Naive thymus-derived CD4-positive, alpha-beta T cell (primary cell): ENCODE data around the gene TRIO. TPM values are rescaled to one million over a fixed set of nuclear protein-coding genes. Genes with fewer than 3 reads are reported as not detected.

ENCODE experiments used
- ATAC-seq: fragments of 150-1000 bp; cut with Tn5 transposase; 2 replicates; pipeline ENCODE4 v1.10.0; 2021; ENCODE audit warnings: mild to moderate bottlenecking, moderate library complexity
- CTCF ChIA-PET: fragments of 350-600 bp; sonication (Branson Sonifier 250); formaldehyde crosslinking; loops from one replicate; lab custom pipeline; 2021; ENCODE audit warnings: antibody characterized with exemption; lab: Charles Lee
- POLR2A ChIA-PET: fragments of 350-600 bp; sonication (Branson Sonifier 250); formaldehyde crosslinking; loops from one replicate; lab custom pipeline; 2021; ENCODE audit warnings: antibody characterized with exemption, inconsistent platforms; lab: Charles Lee
- DNase-seq, 9 donors: peaks; one replicate each; pipeline versions ENCODE4 v3.0.0 to v3.0.0-alpha.2; 2020 to 2022; ENCODE audit warnings: mixed read lengths in 1 of 9
- H3K27ac ChIP-seq: one replicate; pipeline ENCODE4 v1.7.0; 2013; ENCODE audit warnings: mild to moderate bottlenecking, low read depth, low read length, moderate library complexity
- H3K27me3 ChIP-seq, 2 donors: one replicate each; pipeline ENCODE4 v1.7.0; 2013; ENCODE audit warnings: low read length in 2 of 2, mild to moderate bottlenecking in 2 of 2, moderate library complexity in 2 of 2; ENCODE audit not compliant: control insufficient read depth in 2 of 2, insufficient read depth in 2 of 2
- H3K36me3 ChIP-seq, 3 experiments: 1 replicate in 2 of 3; 2 replicates in 1 of 3; pipeline ENCODE4 v1.7.0; 2013; ENCODE audit warnings: low read length in 3 of 3, mild to moderate bottlenecking in 3 of 3, moderate library complexity in 1 of 3; ENCODE audit not compliant: insufficient read depth in 3 of 3, control insufficient read depth in 2 of 3
- H3K4me1 ChIP-seq, 2 donors: one replicate each; pipeline ENCODE4 v1.7.0; 2013; ENCODE audit warnings: low read length in 2 of 2, mild to moderate bottlenecking in 2 of 2, moderate library complexity in 1 of 2; ENCODE audit not compliant: control insufficient read depth in 2 of 2, insufficient read depth in 2 of 2
- H3K4me3 ChIP-seq: 2 replicates; pipeline ENCODE4 v1.7.0; 2013; ENCODE audit warnings: mild to moderate bottlenecking, low read length
- H3K9me3 ChIP-seq, 3 experiments: 1 replicate in 2 of 3; 2 replicates in 1 of 3; pipeline ENCODE4 v1.7.0; 2013; ENCODE audit warnings: low read length in 3 of 3; ENCODE audit not compliant: control insufficient read depth in 2 of 3
- H3K27ac Mint-ChIP-seq, 9 donors: one replicate each; pipeline ENCODE4 v1.8.0; 2020 to 2022; ENCODE audit warnings: mixed read lengths in 9 of 9, mild to moderate bottlenecking in 8 of 9, moderate library complexity in 5 of 9, inconsistent platforms in 2 of 9
- H3K27me3 Mint-ChIP-seq, 5 donors: one replicate each; pipeline ENCODE4 v1.8.0; 2021 to 2022; ENCODE audit warnings: mixed read lengths in 5 of 5, mild to moderate bottlenecking in 1 of 5
- H3K36me3 Mint-ChIP-seq, 5 donors: one replicate each; pipeline ENCODE4 v1.8.0; 2020 to 2022; ENCODE audit warnings: mixed read lengths in 5 of 5, mild to moderate bottlenecking in 3 of 5, inconsistent platforms in 1 of 5
- H3K4me1 Mint-ChIP-seq, 7 donors: one replicate each; pipeline ENCODE4 v1.8.0; 2020 to 2022; ENCODE audit warnings: mixed read lengths in 7 of 7, mild to moderate bottlenecking in 3 of 7, inconsistent platforms in 1 of 7
- H3K4me3 Mint-ChIP-seq, 10 donors: one replicate each; pipeline ENCODE4 v1.8.0; 2020 to 2022; ENCODE audit warnings: mild to moderate bottlenecking in 10 of 10, mixed read lengths in 10 of 10, moderate library complexity in 6 of 10, inconsistent platforms in 2 of 10
- H3K9me3 Mint-ChIP-seq, 11 donors: one replicate each; pipeline ENCODE4 v1.8.0; 2020 to 2022; ENCODE audit warnings: mixed read lengths in 11 of 11, mild to moderate bottlenecking in 4 of 11, inconsistent platforms in 1 of 11, moderate library complexity in 1 of 11
- intact Hi-C, 2 donors: fragments of 100-400 bp; cut with micrococcal nuclease; formaldehyde crosslinking; loops; one replicate each; pipeline ENCODE4 v1.15.1; 2023
- polyA plus RNA-seq, 2 donors: library from polyadenylated mRNA; unstranded; fragments of 300-500 nt; fragmentation: Illumina TruSeq; gene quantifications; one replicate each; pipeline ENCODE4 v1.2.3, GENCODE V29; 2021
- total RNA-seq, 6 experiments: library from RNA in 5 of 6; stranded (reverse) in 5 of 6; gene quantifications; 1 replicate in 5 of 6; 2 replicates in 1 of 6; pipeline ENCODE4 v1.2.3 and lab custom pipeline; 2021 to 2026

TRIO gene
- total and polyA plus RNA-seq, 7 experiments from 2014 or later = 0.16 to 45.9 (median 5.7) TPM

DNA sequence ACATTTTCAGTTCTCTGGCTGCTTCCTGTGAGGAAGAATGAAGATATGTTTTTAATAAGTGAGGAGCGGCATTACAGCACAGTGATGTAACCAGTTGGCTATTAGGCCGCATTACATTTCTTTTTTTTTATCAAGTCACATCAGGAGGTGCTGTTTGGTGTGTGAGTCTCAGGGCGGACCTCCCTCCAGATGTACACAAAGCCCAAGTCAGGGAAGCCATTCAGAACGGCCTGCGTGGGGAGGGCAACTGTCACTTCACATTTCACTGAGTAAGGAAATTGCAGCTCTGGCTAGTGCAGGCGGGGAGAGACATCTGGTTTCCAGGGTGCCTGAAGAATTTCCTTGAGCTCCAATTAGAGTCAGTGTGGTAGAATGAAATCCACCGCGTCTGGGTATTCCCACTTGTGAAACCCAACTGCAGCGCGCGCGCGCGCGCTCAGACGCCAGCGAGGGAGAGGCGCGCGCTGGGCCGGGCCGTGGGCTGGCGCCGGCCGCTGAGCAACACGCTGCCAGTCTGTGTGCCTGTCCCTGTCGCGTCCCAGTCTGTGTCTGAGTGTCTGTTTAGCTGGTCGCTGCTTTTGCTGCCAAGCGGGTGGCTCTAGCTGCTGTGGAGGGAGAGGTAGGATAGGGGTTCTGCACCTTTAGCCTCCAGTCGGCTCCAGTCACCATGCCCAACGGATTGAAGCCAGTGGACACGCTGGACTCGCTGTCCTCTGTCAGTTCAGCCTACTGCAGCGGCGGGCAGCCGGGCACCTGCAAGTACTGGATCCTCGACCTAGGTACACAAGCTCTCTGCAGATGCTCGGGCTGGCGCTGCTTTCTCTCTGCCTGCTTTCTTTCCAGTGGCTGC is 297.7 kb downstream of the TRIO start:
- ATAC-seq (no peak), DNase-seq (no peak)
- Histone ChIP-seq H3K4me1 (no peaks in the 10 kb centered on the region), H3K36me3 (no peaks in the 10 kb centered on the region), H3K27me3 (no peaks in the 10 kb centered on the region), H3K4me3 (no peak overlapping the region), H3K9me3 (no peaks in the 10 kb centered on the region), H3K27ac (no peak overlapping the region)
- no peak overlapping the region for H3K4me3 Mint-ChIP-seq
- peaks cover 0 to 2% (median 0%) of the 10 kb centered on the region in 11 donors for H3K9me3 Mint-ChIP-seq
- peaks cover 0 to 13% (median 0%) of the 10 kb centered on the region in 5 donors for H3K27me3 Mint-ChIP-seq
- CTCF ChIA-PET = no interaction called here
- POLR2A ChIA-PET = no interaction called here
- H3K36me3 Mint-ChIP-seq = peaks cover 0 to 4% (median 0%) of the 10 kb centered on the region in 5 donors
- no peak overlapping the region for H3K27ac Mint-ChIP-seq
- intact Hi-C loops = no loop called here
- peaks cover 0 to 24% (median 9%) of the 10 kb centered on the region in 7 donors for H3K4me1 Mint-ChIP-seq

DNA sequence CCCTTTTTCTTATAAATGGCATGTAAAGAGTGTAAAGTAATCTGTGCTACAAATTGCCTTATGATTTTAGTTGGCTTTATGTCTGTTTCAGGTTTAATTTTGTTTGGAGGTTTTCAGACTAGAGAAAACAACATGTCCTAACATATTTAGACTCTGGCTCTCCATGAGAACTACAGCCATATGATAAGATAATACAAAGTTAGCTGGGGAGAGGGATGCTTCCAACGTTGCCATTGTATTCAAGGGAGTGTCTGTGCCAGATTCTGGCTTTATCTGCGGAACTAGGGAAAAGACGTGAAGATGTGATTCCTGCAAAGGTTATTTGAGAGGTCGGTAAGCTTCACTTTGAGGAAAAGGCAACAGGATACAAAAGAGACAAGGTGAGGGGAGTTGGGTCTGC is 298.5 kb downstream of the TRIO start:
- H3K36me3 ChIP-seq = no peaks in the 10 kb centered on the region
- no peak for DNase-seq
- POLR2A ChIA-PET = no interaction called here

DNA sequence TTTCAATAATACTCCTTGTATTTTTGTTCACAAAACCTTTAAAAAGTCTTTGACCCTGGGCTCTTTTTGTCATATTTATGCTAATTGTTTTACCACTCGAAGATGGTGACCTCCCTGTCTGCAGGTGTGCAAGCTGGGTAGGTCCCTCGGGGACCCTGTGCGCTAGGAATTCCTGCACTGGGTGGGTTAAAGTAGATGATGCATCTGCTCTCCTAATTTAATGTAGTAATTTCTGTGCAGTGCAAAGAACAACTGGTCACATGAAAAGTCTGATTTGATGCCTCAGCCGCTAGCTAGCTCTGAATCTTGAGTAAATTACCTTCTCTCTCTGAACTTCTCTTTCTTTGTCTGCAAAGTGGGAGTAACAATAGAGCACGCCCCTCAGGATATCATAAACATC is 299.4 kb downstream of the TRIO start:
- ATAC-seq = no peak
- H3K4me3 ChIP-seq = no peak overlapping the region

More for the DNA sequence above, 298.5 kb downstream of the TRIO start:
- peaks cover 0 to 19% (median 9%) of the 10 kb centered on the region in 7 donors for H3K4me1 Mint-ChIP-seq
- Histone ChIP-seq H3K27ac (no peak overlapping the region), H3K27me3 (no peaks in the 10 kb centered on the region), H3K9me3 (no peaks in the 10 kb centered on the region), H3K4me3 (no peak overlapping the region), H3K4me1 (no peaks in the 10 kb centered on the region)
- intact Hi-C loops = no loop called here
- H3K4me3 Mint-ChIP-seq = no peak overlapping the region
- H3K27me3 Mint-ChIP-seq = peaks cover 0 to 16% (median 0%) of the 10 kb centered on the region in 5 donors
- no peak for ATAC-seq
- H3K27ac Mint-ChIP-seq = peak overlapping the region in 1 of 9 donors; percentile 13
- CTCF ChIA-PET = no interaction called here
- peaks cover 0 to 4% (median 0%) of the 10 kb centered on the region in 5 donors for H3K36me3 Mint-ChIP-seq
- peaks cover 0 to 2% (median 0%) of the 10 kb centered on the region in 11 donors for H3K9me3 Mint-ChIP-seq

GRCh38 chr5:14443671-14444093 is 300.5 kb downstream of the TRIO start:
- POLR2A ChIA-PET = no interaction called here
- intact Hi-C loops = no loop called here
- Histone ChIP-seq H3K4me1 (no peaks in the 10 kb centered on the region), H3K36me3 (no peaks in the 10 kb centered on the region), H3K27me3 (no peaks in the 10 kb centered on the region), H3K27ac (no peak overlapping the region), H3K9me3 (no peaks in the 10 kb centered on the region), H3K4me3 (no peak overlapping the region)
- Mint-ChIP-seq H3K36me3 (no peaks in the 10 kb centered on the region), H3K4me1 (peaks cover 0 to 1% (median under 1%) of the 10 kb centered on the region in 7 donors), H3K4me3 (no peak overlapping the region), H3K27me3 (peaks cover 0 to 16% (median 0%) of the 10 kb centered on the region in 5 donors), H3K27ac (no peak overlapping the region), H3K9me3 (no peaks in the 10 kb centered on the region)
- CTCF ChIA-PET = no interaction called here
- DNase-seq (no peak), ATAC-seq (no peak)

More for the DNA sequence above, 299.4 kb downstream of the TRIO start:
- no peaks in the 10 kb centered on the region for H3K36me3 ChIP-seq
- H3K4me1 ChIP-seq = no peaks in the 10 kb centered on the region
- no peaks in the 10 kb centered on the region for H3K9me3 ChIP-seq
- no peaks in the 10 kb centered on the region for H3K36me3 Mint-ChIP-seq
- intact Hi-C loops = no loop called here
- H3K4me3 Mint-ChIP-seq = no peak overlapping the region
- DNase-seq = no peak
- ChIA-PET CTCF (no interaction called here), POLR2A (no interaction called here)
- peaks cover 0 to 16% (median 0%) of the 10 kb centered on the region in 5 donors for H3K27me3 Mint-ChIP-seq
- no peaks in the 10 kb centered on the region for H3K27me3 ChIP-seq
- H3K27ac ChIP-seq = no peak overlapping the region
- peaks cover 0 to 2% (median 0%) of the 10 kb centered on the region in 11 donors for H3K9me3 Mint-ChIP-seq
- H3K4me1 Mint-ChIP-seq = peaks cover 0 to 12% (median 9%) of the 10 kb centered on the region in 7 donors
- no peak overlapping the region for H3K27ac Mint-ChIP-seq

DNA sequence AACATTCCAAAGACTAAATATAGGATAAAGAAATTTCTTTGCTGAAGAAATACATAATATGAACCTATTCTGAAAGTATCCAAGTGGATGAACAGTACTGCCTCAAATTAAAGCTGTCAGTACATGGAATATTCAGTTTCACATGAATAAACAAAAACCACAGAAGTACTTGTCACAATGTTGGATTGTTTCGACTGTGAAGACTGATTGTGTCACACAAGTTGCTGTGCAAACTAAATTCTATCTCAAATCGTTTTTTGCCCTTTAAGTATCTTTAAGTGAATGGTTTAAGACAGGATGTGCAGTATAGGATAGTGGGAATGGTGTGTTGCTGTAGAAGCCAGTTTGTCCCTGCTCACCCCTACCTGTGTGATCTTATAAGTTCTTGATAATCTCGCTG is 301.0 kb downstream of the TRIO start:
- H3K4me1 Mint-ChIP-seq = no peaks in the 10 kb centered on the region
- H3K4me1 ChIP-seq = no peaks in the 10 kb centered on the region
- H3K4me3 Mint-ChIP-seq = no peak overlapping the region
- no peaks in the 10 kb centered on the region for H3K9me3 ChIP-seq
- H3K27ac ChIP-seq = no peak overlapping the region
- ChIA-PET CTCF (no interaction called here), POLR2A (no interaction called here)
- no peaks in the 10 kb centered on the region for H3K36me3 ChIP-seq
- DNase-seq (no peak), ATAC-seq (no peak)
- H3K4me3 ChIP-seq = no peak overlapping the region
- H3K9me3 Mint-ChIP-seq = no peaks in the 10 kb centered on the region
- intact Hi-C loops = no loop called here
- no peaks in the 10 kb centered on the region for H3K27me3 ChIP-seq
- peaks cover 0 to 16% (median 0%) of the 10 kb centered on the region in 5 donors for H3K27me3 Mint-ChIP-seq
- H3K36me3 Mint-ChIP-seq = no peaks in the 10 kb centered on the region
- no peak overlapping the region for H3K27ac Mint-ChIP-seq

DNA sequence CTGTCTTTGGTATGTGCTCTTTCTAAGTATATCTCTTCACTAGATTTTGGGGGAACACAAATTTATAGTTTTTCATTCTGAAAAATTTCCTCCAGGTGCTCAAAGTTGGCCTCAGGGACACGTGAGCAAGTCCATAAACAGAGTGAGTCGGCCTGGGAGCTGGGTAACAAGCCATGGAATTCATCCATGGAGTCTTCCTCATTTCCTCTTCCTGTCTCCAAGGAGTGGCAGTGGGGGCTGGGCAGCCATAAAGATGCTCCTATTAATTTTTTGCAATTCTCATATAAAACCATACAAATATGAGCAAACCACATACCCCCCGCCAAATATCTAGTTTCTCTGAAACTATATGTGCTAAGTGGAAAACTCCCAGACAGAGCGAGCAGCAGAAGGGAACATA is 301.9 kb downstream of the TRIO start:
- H3K27me3 Mint-ChIP-seq = peaks cover 0 to 16% (median 0%) of the 10 kb centered on the region in 5 donors
- Histone ChIP-seq H3K4me3 (no peak overlapping the region), H3K27me3 (no peaks in the 10 kb centered on the region), H3K4me1 (no peaks in the 10 kb centered on the region), H3K36me3 (no peaks in the 10 kb centered on the region), H3K27ac (no peak overlapping the region), H3K9me3 (no peaks in the 10 kb centered on the region)
- CTCF ChIA-PET = no interaction called here
- no peak overlapping the region for H3K27ac Mint-ChIP-seq
- H3K4me3 Mint-ChIP-seq = no peak overlapping the region
- POLR2A ChIA-PET = no interaction called here
- H3K4me1 Mint-ChIP-seq = peaks cover 0 to 2% (median 0%) of the 10 kb centered on the region in 7 donors
- intact Hi-C loops = no loop called here
- no peaks in the 10 kb centered on the region for H3K36me3 Mint-ChIP-seq
- no peaks in the 10 kb centered on the region for H3K9me3 Mint-ChIP-seq
- ATAC-seq (no peak), DNase-seq (no peak)
